DMS53 treated with DMSO at 0.1 percent for 48 hours (cell line): ENCODE data around the gene LIN9.
"Not testable (repeated sequence)": the region's sequence is repeated elsewhere in the genome, so short reads cannot be mapped to it uniquely, and the experiment has no call there.

Experiments used
- DNase-seq: peaks from one replicate; lab custom pipeline; 2025; ENCODE audit not compliant: unreplicated experiment; lab: John Stamatoyannopoulos, UW

Gene LIN9

DNA sequence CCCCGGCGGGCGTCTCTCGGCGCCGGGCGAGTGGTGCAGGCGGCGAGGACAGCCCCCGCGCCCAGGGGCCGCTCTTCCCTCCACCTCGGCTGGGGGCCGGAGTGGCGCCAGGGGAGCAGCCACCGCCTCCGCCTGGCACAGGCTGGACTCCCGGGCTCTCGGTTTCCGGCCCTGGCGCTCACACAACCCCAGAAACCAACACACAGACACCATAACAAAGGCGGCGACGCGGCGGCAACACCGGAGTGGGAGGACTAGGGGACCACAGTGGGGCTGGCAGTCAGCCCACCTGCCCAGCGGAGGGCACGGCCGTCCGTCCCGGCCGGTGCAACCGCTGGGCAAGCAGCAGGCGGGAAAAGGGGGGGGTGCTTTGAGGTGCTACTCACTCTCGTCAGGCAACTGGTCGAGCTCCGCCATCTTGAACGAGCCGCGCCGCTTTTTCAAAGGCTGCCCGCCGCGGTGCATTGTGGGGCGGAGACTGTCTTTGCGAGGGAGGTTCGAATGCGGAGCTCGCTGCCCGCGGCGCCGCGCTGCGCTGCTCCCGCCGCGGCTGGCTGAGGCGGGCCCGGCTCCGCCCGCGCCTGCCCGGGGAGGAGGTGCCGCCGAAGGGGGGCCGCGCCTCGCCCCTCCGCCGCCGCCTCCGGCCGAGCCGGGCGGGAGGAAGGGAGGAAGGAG is at the start of gene LIN9:
LIN9 (minus strand) TSS at position 442 of the 675 bp plus-strand sequence; CDS start at position 417, 25 bp downstream.
- peak; percentile 83 for DNase-seq

GRCh38 chr1:226357416-226357815 is 48.5 kb upstream of the LIN9 start:
- DNase-seq, result no peak

DNA sequence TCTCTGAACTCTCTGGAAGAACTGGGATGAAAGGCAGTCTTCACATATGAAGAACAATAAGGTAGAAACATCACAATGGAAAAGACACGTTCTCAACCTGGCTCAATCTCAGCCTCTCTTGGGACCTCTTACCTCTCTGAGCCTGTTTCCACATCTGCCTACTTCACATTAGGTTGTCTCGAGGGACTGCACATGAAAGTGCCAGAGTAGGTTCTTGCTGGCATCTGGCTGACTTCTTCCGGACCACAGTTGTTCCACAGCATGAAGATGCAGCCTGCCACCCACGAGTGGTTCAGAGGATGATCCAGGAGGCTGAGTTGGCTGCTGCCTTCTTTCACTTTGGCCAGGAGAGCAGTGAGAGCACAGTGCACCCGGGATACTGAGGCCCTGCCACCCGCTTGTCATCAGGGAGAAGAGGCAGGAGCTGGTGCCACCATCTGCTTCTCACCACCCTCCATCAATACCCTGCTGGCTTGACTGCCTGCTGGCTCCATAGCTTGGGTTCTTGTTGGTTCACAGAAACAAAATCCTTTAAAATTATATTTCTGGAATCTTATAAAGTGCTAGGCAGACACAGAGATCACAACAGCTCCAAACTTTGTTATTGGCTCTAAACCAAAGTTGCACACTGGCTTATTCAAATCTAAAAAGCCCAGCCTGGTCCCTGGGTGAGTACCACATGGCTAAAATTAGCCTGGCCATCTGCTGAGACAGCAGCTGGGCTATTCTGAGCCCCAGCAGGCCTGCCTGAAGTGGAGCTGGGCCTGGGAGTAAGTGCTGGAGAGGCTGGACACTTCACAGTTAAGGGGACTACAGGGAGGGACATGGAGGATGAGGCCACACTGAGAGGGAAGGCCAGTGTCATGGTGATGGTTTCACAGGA is 46.9 kb upstream of the LIN9 start:
- no peak for DNase-seq

DNA sequence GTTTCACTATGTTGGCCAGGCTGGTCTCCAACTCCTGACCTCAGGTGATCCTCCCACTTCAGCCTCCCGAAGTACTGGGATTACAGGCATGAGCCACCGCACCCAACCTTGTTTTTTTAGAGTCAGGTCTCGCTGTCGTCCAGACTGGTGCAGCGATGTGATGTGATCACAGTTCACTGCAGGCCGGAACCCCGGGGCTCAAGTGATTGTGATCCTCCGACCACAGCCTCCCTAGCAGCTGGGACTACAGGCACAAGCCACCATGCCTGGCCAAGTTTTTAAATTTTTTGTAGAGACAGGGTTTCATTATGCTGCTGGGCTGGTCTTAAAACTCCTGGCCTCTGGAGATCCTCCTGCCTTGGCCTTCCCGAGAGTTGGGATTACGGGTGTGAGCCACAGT is 46.1 kb upstream of the LIN9 start:
- no peak for DNase-seq

DNA sequence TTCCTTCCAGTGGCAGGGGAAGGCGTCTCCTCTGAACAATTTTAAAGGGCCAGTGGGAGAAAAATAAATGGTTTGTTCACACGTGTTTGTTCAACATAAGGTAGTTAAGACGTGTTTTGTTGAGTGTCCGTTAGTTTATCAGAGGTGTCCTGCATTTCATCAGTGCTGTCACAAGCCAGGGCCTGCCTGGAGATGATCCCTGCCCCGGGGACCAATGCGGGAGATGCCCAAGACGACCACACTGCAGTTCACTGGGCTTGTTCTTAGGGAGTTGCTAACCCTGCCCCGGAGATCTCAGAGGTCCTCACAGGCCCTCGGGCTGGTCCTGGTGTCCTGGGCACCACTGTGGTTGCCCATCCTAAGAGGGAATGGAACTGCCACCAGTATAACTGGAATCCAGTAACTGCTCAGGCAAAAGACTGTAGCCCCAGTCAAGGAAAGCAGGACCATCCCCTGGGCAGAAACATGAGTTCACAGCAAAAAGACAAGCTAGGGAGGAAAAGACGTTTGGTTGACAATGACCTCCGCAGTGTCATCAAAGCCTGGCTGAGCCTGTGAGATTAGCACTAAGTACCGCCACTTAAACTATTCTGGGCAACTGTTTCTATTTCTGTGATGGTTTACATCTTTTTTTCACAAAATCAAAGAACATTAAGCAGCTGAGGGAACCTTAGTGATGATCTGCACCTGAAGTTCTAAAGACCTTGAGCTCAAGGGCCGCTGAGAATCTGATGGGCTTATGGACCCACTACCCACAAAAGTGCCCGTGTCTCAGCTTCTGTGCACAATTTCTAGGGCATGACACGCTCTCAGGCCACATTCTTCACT is 44.9 kb upstream of the LIN9 start:
- no peak for DNase-seq

- DNase-seq, result no peak
Observed at GRCh38 chr1:226351709-226352108, 42.7 kb upstream of the LIN9 start.

DNA sequence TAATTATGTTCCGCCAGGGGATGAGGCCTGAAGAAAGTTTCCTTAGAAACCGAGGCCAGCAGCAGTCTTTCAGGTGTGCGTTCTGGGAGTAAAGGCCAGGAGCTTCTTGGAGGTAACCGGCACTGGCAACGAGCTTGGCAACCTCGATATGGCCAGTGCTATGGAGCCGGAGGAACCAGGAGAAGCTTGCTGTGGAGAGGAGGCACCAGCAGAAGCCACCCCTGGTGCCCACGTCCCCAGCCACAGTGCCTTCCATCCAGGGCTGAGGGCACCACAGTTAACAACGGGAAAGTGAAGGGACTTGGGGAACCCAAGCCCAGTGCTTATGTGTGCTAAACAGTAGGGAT is 41.5 kb upstream of the LIN9 start:
- DNase-seq, result no peak

- no peak for DNase-seq
Observed at GRCh38 chr1:226349801-226350518, 41.0 kb upstream of the LIN9 start.

- DNase-seq, result no peak
Observed at GRCh38 chr1:226349081-226349480, 40.1 kb upstream of the LIN9 start.

DNA sequence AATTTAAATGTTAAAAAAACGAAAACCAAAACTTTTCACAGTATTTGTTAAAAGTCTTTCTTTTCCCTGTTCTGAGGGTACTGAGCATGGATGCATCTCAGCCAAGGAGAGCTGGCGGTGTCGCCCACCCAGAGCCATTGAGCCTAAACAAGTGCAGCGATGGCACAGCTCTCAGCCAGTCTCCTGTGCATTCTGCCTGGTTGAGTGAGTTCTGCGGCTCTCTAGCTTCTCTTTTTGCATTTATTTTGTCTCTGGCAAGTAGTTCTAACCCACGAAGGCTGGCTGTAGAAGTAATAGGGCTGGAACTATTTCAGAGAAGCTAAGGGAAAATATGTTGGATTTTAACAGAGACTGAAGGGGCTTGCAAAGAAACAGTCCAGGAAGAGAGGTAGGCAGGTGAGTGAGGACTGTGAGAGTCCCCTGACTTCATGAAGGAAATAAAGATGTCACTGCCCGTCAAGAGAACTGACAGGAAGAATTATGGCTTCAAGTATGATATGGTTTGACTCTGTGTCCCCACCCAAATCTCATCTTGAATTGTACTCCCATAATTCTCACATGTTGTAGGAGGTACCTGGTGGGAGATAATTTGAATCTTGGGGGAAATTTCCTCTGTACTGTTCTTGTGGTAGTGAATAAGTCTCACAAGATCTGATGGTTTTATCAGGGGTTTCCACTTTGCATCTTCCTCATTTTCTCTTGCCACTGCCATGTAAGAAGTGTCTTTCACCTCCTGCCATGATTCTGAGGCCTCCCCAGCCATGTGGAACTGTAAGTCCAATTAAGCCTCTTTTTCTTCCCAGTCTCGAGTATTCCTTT is 35.7 kb upstream of the LIN9 start:
- no peak for DNase-seq

- DNase-seq, result no peak
Observed at GRCh38 chr1:226342656-226343055, 33.7 kb upstream of the LIN9 start.

GRCh38 chr1:226340111-226340510 is 31.1 kb upstream of the LIN9 start:
- not testable (repeated sequence) for DNase-seq

GRCh38 chr1:226337276-226337875 is 28.4 kb upstream of the LIN9 start:
- DNase-seq, result no peak

DNA sequence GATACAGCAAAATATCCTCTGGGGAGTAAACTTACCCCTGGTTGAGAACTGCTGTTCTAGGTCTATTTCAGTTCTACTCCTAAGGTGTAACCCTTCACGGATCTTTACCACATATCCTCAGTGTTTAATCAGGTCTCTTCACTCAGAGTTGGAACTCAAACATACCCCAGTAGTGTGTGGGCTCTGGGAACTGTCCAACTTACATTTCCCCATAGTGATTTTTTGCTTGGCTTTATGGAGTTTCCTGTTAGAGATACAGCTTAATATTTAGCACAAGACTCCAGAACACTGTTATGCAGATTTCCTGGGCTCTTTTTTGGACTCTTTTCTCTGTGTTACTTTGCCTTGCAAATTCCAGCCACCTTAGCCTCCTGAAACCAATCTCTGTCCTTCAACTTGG is 26.7 kb upstream of the LIN9 start:
- DNase-seq, result no peak

DNA sequence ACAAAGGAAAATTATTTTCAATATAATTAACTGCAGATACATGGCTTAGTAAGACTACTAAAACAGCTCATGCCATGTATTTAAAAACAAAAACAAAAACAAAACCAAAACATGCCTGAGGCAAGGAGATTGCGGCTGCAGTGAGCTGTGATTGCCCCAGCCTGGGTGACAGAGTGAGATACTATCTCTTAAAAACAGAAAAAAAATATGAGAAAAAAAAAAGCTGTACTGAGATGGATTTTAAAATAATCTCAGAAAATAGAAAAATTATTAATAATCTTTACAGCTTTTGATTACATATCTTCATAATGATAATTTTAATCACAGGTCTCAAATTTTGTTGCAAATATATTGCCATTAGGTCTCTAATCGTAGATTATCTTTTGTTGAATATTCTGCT is 24.0 kb upstream of the LIN9 start:
- no peak for DNase-seq

DNA sequence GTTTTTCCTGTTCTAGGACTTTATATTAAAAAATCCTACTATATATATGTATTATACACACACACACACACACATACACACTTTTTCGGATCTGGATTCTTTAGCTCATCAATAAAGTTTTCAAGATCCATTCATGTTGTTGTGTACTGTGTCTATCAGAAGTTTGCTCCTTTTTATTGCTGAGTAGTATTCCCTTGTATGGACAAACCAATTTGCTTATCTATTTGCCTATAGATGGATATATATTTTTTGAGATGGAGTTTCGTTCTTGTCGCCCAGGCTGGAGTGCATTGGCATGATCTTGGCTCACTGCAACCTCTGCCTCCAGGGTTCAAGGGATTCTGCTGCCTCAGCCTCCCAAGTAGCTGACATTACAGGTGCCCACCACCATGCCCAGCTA is 20.3 kb upstream of the LIN9 start:
- DNase-seq, result no peak

GRCh38 chr1:226327761-226328162 is 18.8 kb upstream of the LIN9 start:
- DNase-seq, result no peak

- DNase-seq, result no peak
Observed at GRCh38 chr1:226325178-226325577, 16.2 kb upstream of the LIN9 start.

DNA sequence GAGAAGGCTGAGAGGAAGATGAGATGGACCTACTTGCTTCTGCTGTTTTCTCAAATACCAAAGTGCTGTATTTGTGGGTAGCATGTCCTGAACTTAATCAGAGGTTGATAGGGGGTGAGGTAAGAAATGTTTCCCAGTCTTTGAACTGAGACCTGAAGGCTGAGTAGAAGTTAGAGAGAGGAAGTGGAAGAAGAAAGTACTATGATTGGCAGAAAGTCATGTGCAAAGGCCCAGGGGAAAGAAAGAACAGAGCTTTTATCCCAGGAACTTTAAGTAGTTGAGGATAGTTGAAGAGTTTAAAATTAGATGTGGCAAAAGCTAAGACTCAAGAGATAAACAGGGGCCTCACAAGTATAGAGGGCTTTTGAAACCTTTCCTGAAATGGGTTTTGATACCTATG is 15.5 kb upstream of the LIN9 start:
- no peak for DNase-seq

- DNase-seq, result no peak
Observed at GRCh38 chr1:226322986-226323385, 14.0 kb upstream of the LIN9 start.
